Measurements from ENCODE around the gene CADM1. TPM values are rescaled to one million over a fixed set of nuclear protein-coding genes. Genes with fewer than 3 reads are reported as not detected.

Gene CADM1
- total and polyA plus RNA-seq, 7 donors = 0.69 to 25.2 (median 15.6) TPM

DNA sequence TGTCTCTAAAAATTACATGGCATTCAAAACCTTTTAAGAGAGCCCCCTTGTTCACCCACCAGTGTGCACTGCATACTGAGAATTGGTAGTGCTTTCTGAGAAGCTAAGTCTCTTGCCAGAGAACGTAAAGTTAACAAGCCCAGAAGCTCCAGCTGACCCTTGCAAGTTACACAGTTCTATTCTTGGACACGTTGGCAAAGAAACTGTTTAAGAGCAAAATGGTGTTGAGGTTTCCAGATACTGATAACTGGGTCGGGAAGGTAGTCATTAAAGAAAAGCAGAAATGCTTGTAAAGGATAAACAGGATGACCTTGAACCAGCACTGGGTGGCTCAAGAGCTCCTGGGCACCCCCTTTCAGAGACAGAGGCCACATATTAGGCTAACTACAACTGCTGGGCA is 284.8 kb downstream of the CADM1 start:
- no peaks in the 10 kb centered on the region for H3K27me3 ChIP-seq
- intact Hi-C loops (cut with DNase I) = no loop called here
- H3K36me3 ChIP-seq = peaks cover 0 to 8% (median 0%) of the 10 kb centered on the region in 4 donors
- TF ChIP-seq POLR2A (IDR thresholded peaks at IDR 0.05) (no peak), POLR2AphosphoS5 (IDR thresholded peaks at IDR 0.05) (no peak), EP300 (IDR thresholded peaks at IDR 0.05) (no peak)
- TF ChIP-seq, protein P1, sequence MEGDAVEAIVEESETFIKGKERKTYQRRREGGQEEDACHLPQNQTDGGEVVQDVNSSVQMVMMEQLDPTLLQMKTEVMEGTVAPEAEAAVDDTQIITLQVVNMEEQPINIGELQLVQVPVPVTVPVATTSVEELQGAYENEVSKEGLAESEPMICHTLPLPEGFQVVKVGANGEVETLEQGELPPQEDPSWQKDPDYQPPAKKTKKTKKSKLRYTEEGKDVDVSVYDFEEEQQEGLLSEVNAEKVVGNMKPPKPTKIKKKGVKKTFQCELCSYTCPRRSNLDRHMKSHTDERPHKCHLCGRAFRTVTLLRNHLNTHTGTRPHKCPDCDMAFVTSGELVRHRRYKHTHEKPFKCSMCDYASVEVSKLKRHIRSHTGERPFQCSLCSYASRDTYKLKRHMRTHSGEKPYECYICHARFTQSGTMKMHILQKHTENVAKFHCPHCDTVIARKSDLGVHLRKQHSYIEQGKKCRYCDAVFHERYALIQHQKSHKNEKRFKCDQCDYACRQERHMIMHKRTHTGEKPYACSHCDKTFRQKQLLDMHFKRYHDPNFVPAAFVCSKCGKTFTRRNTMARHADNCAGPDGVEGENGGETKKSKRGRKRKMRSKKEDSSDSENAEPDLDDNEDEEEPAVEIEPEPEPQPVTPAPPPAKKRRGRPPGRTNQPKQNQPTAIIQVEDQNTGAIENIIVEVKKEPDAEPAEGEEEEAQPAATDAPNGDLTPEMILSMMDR (IDR thresholded peaks at IDR 0.05) = no peak
- no peak for DNase-seq
- H3K27ac ChIP-seq = no peak overlapping the region
- H3K4me3 ChIP-seq = no peak overlapping the region
- H3K9me3 ChIP-seq = no peaks in the 10 kb centered on the region
- 65 to 71% methylated on average over 3 of the region's 3 CpGs for WGBS, 2 donors
- H3K4me1 ChIP-seq = peaks cover 0 to 7% (median 3%) of the 10 kb centered on the region in 4 donors

DNA sequence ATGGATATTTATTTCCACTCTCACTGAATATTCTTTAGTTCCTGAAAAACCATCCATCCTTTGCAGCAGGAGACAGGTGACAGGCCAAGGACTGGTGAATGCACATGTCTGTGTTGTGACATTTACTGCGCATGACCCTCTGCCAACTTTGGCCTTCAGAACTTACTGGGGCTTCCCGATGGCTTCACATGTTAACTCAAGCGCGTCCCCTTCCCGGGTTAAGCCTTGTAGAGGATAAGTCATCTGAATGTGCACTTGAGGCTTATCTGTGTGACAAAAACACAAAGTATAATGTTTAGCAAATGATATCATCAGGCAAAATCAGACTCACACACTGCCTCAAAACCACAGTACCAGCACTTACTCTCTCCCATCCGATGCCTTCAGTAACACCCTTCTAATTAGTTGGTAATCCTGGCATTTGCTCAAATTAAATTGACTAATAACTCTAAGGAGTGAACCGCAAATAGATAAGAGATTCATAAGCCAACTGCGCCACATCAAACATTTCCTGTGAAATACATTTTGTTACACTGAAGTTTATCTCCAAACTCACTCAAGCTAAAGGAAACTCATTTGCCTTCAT is 286.4 kb downstream of the CADM1 start:
- peaks cover 0 to 10% (median 0%) of the 10 kb centered on the region in 4 donors for H3K36me3 ChIP-seq
- intact Hi-C loops (cut with DNase I) = no loop called here
- WGBS, 2 donors = 87 to 90% methylated on average over 8 of the region's 8 CpGs

DNA sequence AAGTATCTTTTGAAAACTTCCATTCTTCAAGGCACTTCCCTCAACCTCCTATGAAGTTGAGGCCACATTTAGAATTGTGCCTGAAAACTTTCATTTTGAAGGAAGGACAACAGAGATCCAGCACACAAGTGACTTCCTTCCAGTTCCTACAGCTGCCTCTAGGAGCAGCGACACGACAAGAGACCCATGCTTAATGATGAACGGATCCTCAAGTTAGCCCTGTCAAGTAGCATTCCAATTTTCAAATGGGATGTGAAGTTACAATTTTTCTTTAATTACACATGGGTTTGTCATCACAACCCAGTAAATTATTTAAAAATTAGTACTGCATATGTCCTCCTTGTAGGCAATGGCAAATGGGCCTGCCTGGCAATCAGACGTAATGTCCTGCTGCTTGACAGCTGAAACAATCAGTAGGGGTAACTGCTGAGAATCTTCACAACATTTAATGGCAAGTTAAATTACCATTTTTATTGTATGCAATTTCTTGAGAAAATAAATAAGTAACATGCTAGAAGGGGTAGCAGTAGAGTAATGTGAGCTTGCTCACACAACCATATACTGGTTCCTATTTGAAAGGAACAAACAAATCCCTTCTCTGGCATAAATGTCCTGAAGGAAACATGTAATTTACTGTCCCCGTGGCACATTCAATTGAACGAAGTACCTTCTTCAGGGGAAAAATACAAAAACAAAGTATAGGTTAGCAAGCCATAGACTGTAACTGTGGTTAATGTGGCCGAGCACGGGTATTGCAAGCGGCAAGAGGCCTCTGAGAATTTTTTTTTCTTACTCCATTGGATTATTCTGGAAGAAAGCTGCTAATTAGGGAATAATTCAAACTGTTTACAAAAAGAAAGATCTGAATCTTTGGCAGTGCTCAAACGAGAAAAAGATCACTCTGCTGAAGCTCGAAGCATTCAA is 288.3 kb downstream of the CADM1 start:
- peaks cover 0 to 10% (median 0%) of the 10 kb centered on the region in 4 donors for H3K36me3 ChIP-seq
- H3K27me3 ChIP-seq = no peaks in the 10 kb centered on the region
- TF ChIP-seq, protein P1 (IDR thresholded peaks at IDR 0.05) = no peak
- TF ChIP-seq POLR2AphosphoS5 (IDR thresholded peaks at IDR 0.05) (no peak), POLR2A (IDR thresholded peaks at IDR 0.05) (no peak), EP300 (IDR thresholded peaks at IDR 0.05) (no peak)
- peaks cover 0 to 7% (median 3%) of the 10 kb centered on the region in 4 donors for H3K4me1 ChIP-seq
- H3K9me3 ChIP-seq = no peaks in the 10 kb centered on the region
- H3K27ac ChIP-seq = no peak overlapping the region
- intact Hi-C loops (cut with DNase I) = no loop called here
- H3K4me3 ChIP-seq = no peak overlapping the region
- no peak for DNase-seq
- 78 to 80% methylated on average over 11 of the region's 11 CpGs for WGBS, 2 donors

More for the DNA sequence above, 286.4 kb downstream of the CADM1 start:
- H3K4me1 ChIP-seq = peaks cover 0 to 7% (median 3%) of the 10 kb centered on the region in 4 donors
- TF ChIP-seq, protein P1 (IDR thresholded peaks at IDR 0.05) = no peak
- TF ChIP-seq POLR2AphosphoS5 (IDR thresholded peaks at IDR 0.05) (no peak), EP300 (IDR thresholded peaks at IDR 0.05) (no peak), POLR2A (IDR thresholded peaks at IDR 0.05) (no peak)
- H3K4me3 ChIP-seq = no peak overlapping the region
- DNase-seq = no peak
- H3K27ac ChIP-seq = no peak overlapping the region
- H3K27me3 ChIP-seq = no peaks in the 10 kb centered on the region
- no peaks in the 10 kb centered on the region for H3K9me3 ChIP-seq

DNA sequence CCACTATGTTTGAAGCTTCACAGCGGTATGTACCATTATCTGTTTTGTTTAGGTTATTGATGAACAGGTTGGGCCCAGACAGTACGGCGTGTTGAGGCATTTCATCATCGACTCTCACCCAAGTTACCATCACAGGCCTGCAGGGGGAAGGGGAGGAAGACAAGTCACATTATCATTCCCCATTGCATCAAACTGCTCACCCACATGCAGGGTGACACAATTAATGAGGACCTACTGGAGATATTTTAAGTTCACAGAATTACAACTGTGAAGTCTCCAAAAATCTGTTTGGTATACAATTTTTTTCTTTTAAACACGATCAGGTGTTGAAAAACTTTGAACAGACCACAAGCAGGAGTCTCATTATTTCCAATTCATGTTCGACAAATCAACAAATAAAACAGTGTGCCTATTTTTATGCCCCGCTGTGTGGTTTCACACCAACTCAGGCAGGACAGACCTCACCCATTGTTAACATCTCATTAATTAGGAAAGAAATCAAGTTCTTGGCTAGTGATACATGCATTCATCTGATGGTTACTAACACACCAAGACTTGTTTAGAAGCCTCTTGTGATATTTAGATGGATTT is 289.5 kb downstream of the CADM1 start:
- 94 to 95% methylated on average over 7 of the region's 7 CpGs for WGBS, 2 donors
- DNase-seq = no peak
- intact Hi-C loops (cut with DNase I) = no loop called here
- TF ChIP-seq EP300 (IDR thresholded peaks at IDR 0.05) (no peak), POLR2AphosphoS5 (IDR thresholded peaks at IDR 0.05) (no peak), POLR2A (IDR thresholded peaks at IDR 0.05) (no peak)
- TF ChIP-seq, protein P1 (IDR thresholded peaks at IDR 0.05) = no peak
- Histone ChIP-seq H3K9me3 (no peaks in the 10 kb centered on the region), H3K4me3 (no peak overlapping the region), H3K27me3 (no peaks in the 10 kb centered on the region), H3K27ac (no peak overlapping the region), H3K4me1 (peaks cover 0 to 7% (median 3%) of the 10 kb centered on the region in 4 donors), H3K36me3 (peaks cover 0 to 10% (median 0%) of the 10 kb centered on the region in 4 donors)
